K562 (cell line): Measurements from ENCODE around the gene BBC3. TPM values are rescaled to one million over a fixed set of nuclear protein-coding genes. Genes with fewer than 3 reads are reported as not detected.

Source experiments
- ELF1 ChIP-seq: fragments of 200-800 bp; sonication (Bioruptor generic); IDR thresholded peaks from 2 replicates; pipeline ENCODE4 v1.6.1; 2016; ENCODE audit warnings: missing genetic modification characterization, missing compliant biosample characterization
- NFYB ChIP-seq: IDR thresholded peaks from 2 replicates; pipeline ENCODE4 v1.6.1; 2011; ENCODE audit warnings: mild to moderate bottlenecking, moderate library complexity; ENCODE audit not compliant: insufficient read length; ENCODE audit errors: extremely low read depth
- SP2 ChIP-seq: IDR thresholded peaks from 2 replicates; pipeline ENCODE4 v1.6.1; 2011; ENCODE audit warnings: mild to moderate bottlenecking, low read depth, low read length, moderate library complexity; ENCODE audit not compliant: poor library complexity, severe bottlenecking; ENCODE audit errors: extremely low read depth
- SRSF1 ChIP-seq: fragments of 200-400 bp; formaldehyde crosslinking; IDR thresholded peaks from 2 replicates; pipeline ENCODE4 v1.6.1; 2017; ENCODE audit warnings: mild to moderate bottlenecking, low read depth, low read length, moderate library complexity
- ZFP36 ChIP-seq: fragments of 150-350 bp; IDR thresholded peaks from 2 replicates; pipeline ENCODE4 v1.6.1; 2018; ENCODE audit warnings: low read length, low read depth; ENCODE audit not compliant: partially characterized antibody
- ZKSCAN3 ChIP-seq: fragments of 250-450 bp; sonication (Bioruptor Pico); IDR thresholded peaks from 2 replicates; pipeline ENCODE4 v1.4.0; 2020
- polyA plus RNA-seq, 8 experiments: library from polyadenylated mRNA; depleted of rRNA in 4 of 8; stranded (reverse) in 5 of 8; unstranded in 3 of 8; fragments of >200 nt; fragmentation: Nextera tagmentation in 2 of 8; fragmentation: Illumina TruSeq in 1 of 8; extraction: Ambion mirVana in 2 of 8; extraction: Trizol in 1 of 8; gene quantifications; 2 replicates each; pipeline versions ENCODE4 v1.2.1 to v1.2.3, GENCODE V29; 2011 to 2014; ENCODE audit warnings: inconsistent platforms in 1 of 8, missing spikeins in 1 of 8
- total RNA-seq, 7 experiments: library from RNA; depleted of rRNA in 6 of 7; stranded (reverse); fragments of >200 nt in 6 of 7; fragmentation: Illumina TruSeq in 2 of 7; extraction: Trizol in 2 of 7; gene quantifications; 2 replicates each; pipeline versions ENCODE4 v1.2.1 to v1.2.3, GENCODE V29; 2011 to 2021; ENCODE audit warnings: low replicate concordance in 1 of 7
- TF ChIP-seq, protein P1 (sequence below), 2 experiments: fragments of 450-650 bp; formaldehyde crosslinking in 1 of 2; IDR thresholded peaks; 2 replicates each; pipeline versions ENCODE4 v1.4.0 to v1.6.1; 2014 to 2020; ENCODE audit warnings: mild to moderate bottlenecking in 2 of 2, borderline replicate concordance in 1 of 2, low read depth in 1 of 2
- TF ChIP-seq, protein P2 (sequence below): IDR thresholded peaks from 2 replicates; pipeline ENCODE4 v1.6.1; 2014; ENCODE audit warnings: antibody characterized with exemption
- TF ChIP-seq, protein P3 (sequence below): IDR thresholded peaks from 3 replicates; pipeline ENCODE4 v1.6.1; 2011; ENCODE audit warnings: borderline replicate concordance, mild to moderate bottlenecking, moderate library complexity; ENCODE audit not compliant: insufficient read length; ENCODE audit errors: extremely low read depth

The BBC3 gene
- total and polyA plus RNA-seq, 9 of the 15 experiments (the other 6 are each of a cell fraction or from before 2014, with no cell fraction given) = 0.15 to 30.7 (median 4.8) TPM

DNA sequence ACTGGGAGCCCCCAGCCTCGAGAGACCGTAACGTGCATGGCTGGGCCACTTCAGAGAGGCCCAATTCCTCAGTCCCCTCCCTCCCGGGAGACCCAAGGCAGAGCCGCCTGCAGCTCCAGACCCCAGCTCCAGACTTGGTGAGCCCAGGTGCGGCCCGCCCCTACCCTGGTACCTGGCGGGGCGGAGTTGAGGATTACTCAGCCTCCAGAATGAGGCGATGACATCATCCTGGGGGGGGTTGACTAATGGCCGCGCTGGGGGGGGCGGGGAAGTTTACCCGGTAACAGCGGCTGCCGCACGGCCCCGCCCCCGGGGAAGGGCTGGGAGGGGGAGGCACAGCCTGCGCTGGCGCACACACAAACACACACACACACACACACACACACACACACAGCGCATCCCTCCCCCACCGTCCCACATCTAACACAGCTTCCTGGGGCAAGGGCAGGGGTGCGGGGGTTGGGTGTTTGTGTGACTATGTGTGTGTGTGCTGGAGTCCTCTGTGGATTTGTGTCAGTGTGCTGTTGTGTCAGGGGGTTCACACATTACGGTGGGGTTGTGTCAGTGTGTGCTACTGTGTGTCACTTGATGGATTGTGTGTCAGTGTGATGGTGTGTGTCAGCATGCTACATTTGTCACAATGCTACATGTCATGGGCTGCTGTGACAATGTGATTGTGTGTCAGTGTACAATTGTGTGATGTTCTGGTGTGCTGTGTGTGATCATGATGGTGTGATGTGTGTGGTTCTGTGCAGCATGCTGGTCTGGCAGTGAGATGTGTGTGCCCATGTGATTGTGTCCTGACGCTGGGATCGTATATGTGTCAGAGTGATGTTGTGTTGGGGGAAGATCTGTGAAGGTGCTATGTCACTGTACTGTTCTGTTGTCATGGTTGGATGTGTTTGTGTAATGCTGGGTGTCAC, 10.3 kb upstream of the BBC3 start (continued):
- TF ChIP-seq, protein P1, sequence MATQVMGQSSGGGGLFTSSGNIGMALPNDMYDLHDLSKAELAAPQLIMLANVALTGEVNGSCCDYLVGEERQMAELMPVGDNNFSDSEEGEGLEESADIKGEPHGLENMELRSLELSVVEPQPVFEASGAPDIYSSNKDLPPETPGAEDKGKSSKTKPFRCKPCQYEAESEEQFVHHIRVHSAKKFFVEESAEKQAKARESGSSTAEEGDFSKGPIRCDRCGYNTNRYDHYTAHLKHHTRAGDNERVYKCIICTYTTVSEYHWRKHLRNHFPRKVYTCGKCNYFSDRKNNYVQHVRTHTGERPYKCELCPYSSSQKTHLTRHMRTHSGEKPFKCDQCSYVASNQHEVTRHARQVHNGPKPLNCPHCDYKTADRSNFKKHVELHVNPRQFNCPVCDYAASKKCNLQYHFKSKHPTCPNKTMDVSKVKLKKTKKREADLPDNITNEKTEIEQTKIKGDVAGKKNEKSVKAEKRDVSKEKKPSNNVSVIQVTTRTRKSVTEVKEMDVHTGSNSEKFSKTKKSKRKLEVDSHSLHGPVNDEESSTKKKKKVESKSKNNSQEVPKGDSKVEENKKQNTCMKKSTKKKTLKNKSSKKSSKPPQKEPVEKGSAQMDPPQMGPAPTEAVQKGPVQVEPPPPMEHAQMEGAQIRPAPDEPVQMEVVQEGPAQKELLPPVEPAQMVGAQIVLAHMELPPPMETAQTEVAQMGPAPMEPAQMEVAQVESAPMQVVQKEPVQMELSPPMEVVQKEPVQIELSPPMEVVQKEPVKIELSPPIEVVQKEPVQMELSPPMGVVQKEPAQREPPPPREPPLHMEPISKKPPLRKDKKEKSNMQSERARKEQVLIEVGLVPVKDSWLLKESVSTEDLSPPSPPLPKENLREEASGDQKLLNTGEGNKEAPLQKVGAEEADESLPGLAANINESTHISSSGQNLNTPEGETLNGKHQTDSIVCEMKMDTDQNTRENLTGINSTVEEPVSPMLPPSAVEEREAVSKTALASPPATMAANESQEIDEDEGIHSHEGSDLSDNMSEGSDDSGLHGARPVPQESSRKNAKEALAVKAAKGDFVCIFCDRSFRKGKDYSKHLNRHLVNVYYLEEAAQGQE (IDR thresholded peaks at IDR 0.05; ENCODE audit: borderline replicate concordance) = no peak
- TF ChIP-seq, protein P1 (CRISPR knock-in tag; IDR thresholded peaks at IDR 0.05; ENCODE audit: low read depth) = no peak
- TF ChIP-seq, protein P2, sequence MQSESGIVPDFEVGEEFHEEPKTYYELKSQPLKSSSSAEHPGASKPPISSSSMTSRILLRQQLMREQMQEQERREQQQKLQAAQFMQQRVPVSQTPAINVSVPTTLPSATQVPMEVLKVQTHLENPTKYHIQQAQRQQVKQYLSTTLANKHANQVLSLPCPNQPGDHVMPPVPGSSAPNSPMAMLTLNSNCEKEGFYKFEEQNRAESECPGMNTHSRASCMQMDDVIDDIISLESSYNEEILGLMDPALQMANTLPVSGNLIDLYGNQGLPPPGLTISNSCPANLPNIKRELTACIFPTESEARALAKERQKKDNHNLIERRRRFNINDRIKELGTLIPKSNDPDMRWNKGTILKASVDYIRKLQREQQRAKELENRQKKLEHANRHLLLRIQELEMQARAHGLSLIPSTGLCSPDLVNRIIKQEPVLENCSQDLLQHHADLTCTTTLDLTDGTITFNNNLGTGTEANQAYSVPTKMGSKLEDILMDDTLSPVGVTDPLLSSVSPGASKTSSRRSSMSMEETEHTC = no peak
- TF ChIP-seq ZKSCAN3 (CRISPR knock-in tag) (no peak), ZFP36 (no peak), NFYB (no peak), ELF1 (tag) (no peak; the same call in 1 of the 2 replicates), SRSF1 (no peak), SP2 (no peak)
- TF ChIP-seq, protein P3, sequence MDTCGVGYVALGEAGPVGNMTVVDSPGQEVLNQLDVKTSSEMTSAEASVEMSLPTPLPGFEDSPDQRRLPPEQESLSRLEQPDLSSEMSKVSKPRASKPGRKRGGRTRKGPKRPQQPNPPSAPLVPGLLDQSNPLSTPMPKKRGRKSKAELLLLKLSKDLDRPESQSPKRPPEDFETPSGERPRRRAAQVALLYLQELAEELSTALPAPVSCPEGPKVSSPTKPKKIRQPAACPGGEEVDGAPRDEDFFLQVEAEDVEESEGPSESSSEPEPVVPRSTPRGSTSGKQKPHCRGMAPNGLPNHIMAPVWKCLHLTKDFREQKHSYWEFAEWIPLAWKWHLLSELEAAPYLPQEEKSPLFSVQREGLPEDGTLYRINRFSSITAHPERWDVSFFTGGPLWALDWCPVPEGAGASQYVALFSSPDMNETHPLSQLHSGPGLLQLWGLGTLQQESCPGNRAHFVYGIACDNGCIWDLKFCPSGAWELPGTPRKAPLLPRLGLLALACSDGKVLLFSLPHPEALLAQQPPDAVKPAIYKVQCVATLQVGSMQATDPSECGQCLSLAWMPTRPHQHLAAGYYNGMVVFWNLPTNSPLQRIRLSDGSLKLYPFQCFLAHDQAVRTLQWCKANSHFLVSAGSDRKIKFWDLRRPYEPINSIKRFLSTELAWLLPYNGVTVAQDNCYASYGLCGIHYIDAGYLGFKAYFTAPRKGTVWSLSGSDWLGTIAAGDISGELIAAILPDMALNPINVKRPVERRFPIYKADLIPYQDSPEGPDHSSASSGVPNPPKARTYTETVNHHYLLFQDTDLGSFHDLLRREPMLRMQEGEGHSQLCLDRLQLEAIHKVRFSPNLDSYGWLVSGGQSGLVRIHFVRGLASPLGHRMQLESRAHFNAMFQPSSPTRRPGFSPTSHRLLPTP = no peak
